NCI-H2107 (cell line): ENCODE measurements around the gene FOXA2.

Experiments used
- DNase-seq: peaks from one replicate; lab custom pipeline; 2025; lab: John Stamatoyannopoulos, UW

The FOXA2 gene

GRCh38 chr20:22583773-22584521, 425 bp downstream of the FOXA2 start:
- DNase-seq = no peak

- no peak for DNase-seq
Measured at GRCh38 chr20:22582964-22583772, 1.2 kb downstream of the FOXA2 start.

- no peak for DNase-seq
Measured at GRCh38 chr20:22582386-22582963, 1.9 kb downstream of the FOXA2 start.

- DNase-seq = no peak
Measured at GRCh38 chr20:22581437-22582385, 2.7 kb downstream of the FOXA2 start.

- no peak for DNase-seq
Measured at GRCh38 chr20:22579711-22580697, 4.4 kb downstream of the FOXA2 start.

GRCh38 chr20:22579119-22579427, 5.3 kb downstream of the FOXA2 start:
- DNase-seq = no peak

GRCh38 chr20:22578221-22579118, 5.9 kb downstream of the FOXA2 start:
- DNase-seq = no peak

- DNase-seq = no peak
Measured at GRCh38 chr20:22577515-22578220, 6.7 kb downstream of the FOXA2 start.

GRCh38 chr20:22576733-22577514, 7.4 kb downstream of the FOXA2 start:
- DNase-seq = no peak

GRCh38 chr20:22576273-22576672, 8.1 kb downstream of the FOXA2 start:
- DNase-seq = no peak

- no peak for DNase-seq
Measured at GRCh38 chr20:22575737-22576136, 8.6 kb downstream of the FOXA2 start.

GRCh38 chr20:22575087-22575721, 9.2 kb downstream of the FOXA2 start:
- DNase-seq = no peak

GRCh38 chr20:22574545-22575086, 9.8 kb downstream of the FOXA2 start:
- DNase-seq = no peak

GRCh38 chr20:22572491-22572890, 11.9 kb downstream of the FOXA2 start:
- no peak for DNase-seq

GRCh38 chr20:22572023-22572422, 12.3 kb downstream of the FOXA2 start:
- no peak for DNase-seq

- DNase-seq = no peak
Measured at GRCh38 chr20:22569353-22569752, 15.0 kb downstream of the FOXA2 start.

- DNase-seq = no peak
Measured at GRCh38 chr20:22568872-22569344, 15.5 kb downstream of the FOXA2 start.
